HepG2 (cell line): Measurements from ENCODE around the gene MTARC1. TPM values are rescaled to one million over a fixed set of nuclear protein-coding genes. Genes with fewer than 3 reads are reported as not detected.

Experiments used
- ATF2 ChIP-seq: sonication (generic); formaldehyde crosslinking; IDR thresholded peaks from 2 replicates; pipeline ENCODE4 v1.4.0; 2020; ENCODE audit warnings: missing genetic modification reagents
- ATF3 ChIP-seq: sonication (generic); formaldehyde crosslinking; IDR thresholded peaks from 2 replicates; pipeline ENCODE4 v1.4.0; 2020; ENCODE audit warnings: missing genetic modification reagents
- CHCHD3 ChIP-seq: sonication (generic); formaldehyde crosslinking; IDR thresholded peaks from 2 replicates; pipeline ENCODE4 v1.8.0; 2022; ENCODE audit warnings: mild to moderate bottlenecking, missing genetic modification reagents, moderate library complexity
- ETV5 ChIP-seq: IDR thresholded peaks from 2 replicates; pipeline ENCODE4 v1.6.1; 2018; ENCODE audit warnings: missing biosample characterization, missing genetic modification reagents, inconsistent platforms, borderline replicate concordance
- HES4 ChIP-seq: sonication (generic); formaldehyde crosslinking; IDR thresholded peaks from 2 replicates; pipeline ENCODE4 v1.9.0; 2021; ENCODE audit warnings: mild to moderate bottlenecking, missing genetic modification reagents, borderline replicate concordance
- MAFF ChIP-seq: IDR thresholded peaks from 2 replicates; pipeline ENCODE4 v1.6.1; 2011; ENCODE audit warnings: low read depth, low read length, improper control_type of control experiment
- MAZ ChIP-seq, 2 experiments: sonication (generic) in 1 of 2; formaldehyde crosslinking in 1 of 2; IDR thresholded peaks; 2 replicates each; pipeline versions ENCODE4 v1.5.0 to v1.6.1; 2012 to 2020; ENCODE audit warnings: low read depth in 2 of 2, mild to moderate bottlenecking in 2 of 2, borderline replicate concordance in 1 of 2, improper control_type of control experiment in 1 of 2, low read length in 1 of 2, missing genetic modification reagents in 1 of 2, moderate library complexity in 1 of 2
- PATZ1 ChIP-seq: sonication (generic); formaldehyde crosslinking; IDR thresholded peaks from 2 replicates; pipeline ENCODE4 v1.4.0; 2020; ENCODE audit warnings: missing genetic modification reagents
- PHF20 ChIP-seq: sonication (generic); formaldehyde crosslinking; IDR thresholded peaks from 2 replicates; pipeline ENCODE4 v1.5.0; 2020; ENCODE audit warnings: mild to moderate bottlenecking, missing genetic modification reagents
- POLR2A ChIP-seq, 2 experiments: IDR thresholded peaks; 2 replicates each; pipeline ENCODE4 v1.6.1; 2011; ENCODE audit warnings: low read depth in 2 of 2, low read length in 2 of 2, mild to moderate bottlenecking in 1 of 2, moderate library complexity in 1 of 2; ENCODE audit not compliant: insufficient read depth in 1 of 2
- PPARG ChIP-seq: conservative IDR thresholded peaks from 2 replicates; pipeline ENCODE4 v1.6.1; 2016; ENCODE audit warnings: missing biosample characterization, missing genetic modification reagents
- PREB ChIP-seq: sonication (generic); formaldehyde crosslinking; IDR thresholded peaks from 2 replicates; pipeline ENCODE4 v1.4.0; 2020; ENCODE audit warnings: missing genetic modification reagents
- RBM22 ChIP-seq: fragments of 200-400 bp; formaldehyde crosslinking; optimal IDR thresholded peaks from 2 replicates; pipeline ENCODE3; 2017; ENCODE audit warnings: mild to moderate bottlenecking, low read length, moderate library complexity
- SIN3B ChIP-seq: fragments of 150-350 bp; IDR thresholded peaks from 2 replicates; pipeline ENCODE4 v1.6.1; 2014; ENCODE audit warnings: low read length
- SIX1 ChIP-seq: sonication (generic); formaldehyde crosslinking; IDR thresholded peaks from 2 replicates; pipeline ENCODE4 v1.4.0; 2020; ENCODE audit warnings: missing genetic modification reagents, borderline replicate concordance
- SKIL ChIP-seq: sonication (generic); formaldehyde crosslinking; IDR thresholded peaks from 2 replicates; pipeline ENCODE4 v1.8.0; 2022; ENCODE audit warnings: missing genetic modification reagents, mild to moderate bottlenecking, moderate library complexity, borderline replicate concordance
- SMAD9 ChIP-seq: sonication (generic); formaldehyde crosslinking; IDR thresholded peaks from 2 replicates; pipeline ENCODE4 v1.5.1; 2020; ENCODE audit warnings: mild to moderate bottlenecking, missing genetic modification reagents
- ZFP41 ChIP-seq: sonication (generic); formaldehyde crosslinking; IDR thresholded peaks from 2 replicates; pipeline ENCODE4 v1.4.0; 2020; ENCODE audit warnings: mild to moderate bottlenecking, missing genetic modification reagents, borderline replicate concordance
- ZNF234 ChIP-seq: sonication (generic); formaldehyde crosslinking; conservative IDR thresholded peaks from 2 replicates; pipeline ENCODE4 v1.5.1; 2020; ENCODE audit warnings: mild to moderate bottlenecking, missing genetic modification reagents
- ZNF333 ChIP-seq: sonication (generic); formaldehyde crosslinking; IDR thresholded peaks from 2 replicates; pipeline ENCODE4 v1.4.0; 2020; ENCODE audit warnings: mild to moderate bottlenecking, missing genetic modification reagents, borderline replicate concordance
- ZNF44 ChIP-seq: sonication (generic); formaldehyde crosslinking; IDR thresholded peaks from 2 replicates; pipeline ENCODE4 v1.5.1; 2020; ENCODE audit warnings: mild to moderate bottlenecking, missing genetic modification reagents
- ZNF674 ChIP-seq: sonication (generic); formaldehyde crosslinking; IDR thresholded peaks from 2 replicates; pipeline ENCODE4 v1.5.0; 2020; ENCODE audit warnings: low read depth, mild to moderate bottlenecking, missing genetic modification reagents
- polyA plus RNA-seq, 8 experiments: library from polyadenylated mRNA; depleted of rRNA in 3 of 8; stranded (reverse) in 7 of 8; unstranded in 1 of 8; fragments of >200 nt; fragmentation: Illumina TruSeq in 4 of 8; extraction: Trizol in 4 of 8; gene quantifications; 2 replicates each; pipeline versions ENCODE4 v1.2.1 to v1.2.3, GENCODE V29; 2011 to 2016; ENCODE audit warnings: low read depth in 4 of 8, missing spikeins in 1 of 8, mixed read lengths in 1 of 8; ENCODE audit not compliant: insufficient read depth in 1 of 8
- total RNA-seq, 5 experiments: library from RNA; depleted of rRNA; stranded (reverse); fragments of >200 nt; fragmentation: Illumina TruSeq; extraction: Trizol; gene quantifications; 2 replicates each; pipeline ENCODE4 v1.2.3, GENCODE V29; 2016; ENCODE audit warnings: low read depth in 1 of 5

MTARC1 gene
- total and polyA plus RNA-seq, 2 of the 13 experiments (the other 11 are each of a cell fraction or from before 2014, with no cell fraction given) = 19.4 to 106 TPM

- TF ChIP-seq PREB = no peak
- peak; percentile 45; the same call in 1 of the 2 replicates for TF ChIP-seq MAZ (IDR thresholded peaks at IDR 0.05; ENCODE audit: borderline replicate concordance, low read depth, low read length)
- TF ChIP-seq MAZ (CRISPR knock-in tag; IDR thresholded peaks at IDR 0.05; ENCODE audit: low read depth) = peak; percentile 85
- peak; percentile 11; the same call in 1 of the 2 replicates for TF ChIP-seq ETV5
- TF ChIP-seq ZNF234 (CRISPR knock-in tag) = no peak
- TF ChIP-seq PHF20 = peak; percentile 44
- 0 out of 2 replicates have a peak, but pooled peaks have one; percentile 45 for TF ChIP-seq PPARG (CRISPR knock-in tag)
- no peak for TF ChIP-seq MAFF
- peak; percentile 20 for TF ChIP-seq RBM22
- no peak for TF ChIP-seq SMAD9 (CRISPR knock-in tag)
- no peak for TF ChIP-seq SIN3B
- no peak for TF ChIP-seq ZNF333 (CRISPR knock-in tag)
- TF ChIP-seq SKIL (CRISPR knock-in tag) = peak; percentile 46; the same call in 1 of the 2 replicates
- TF ChIP-seq PATZ1 = peak; percentile 92
- TF ChIP-seq HES4 (CRISPR knock-in tag) = no peak; the same call in 1 of the 2 replicates
- TF ChIP-seq CHCHD3 (CRISPR knock-in tag) = no peak
- no peak for TF ChIP-seq ZNF44 (CRISPR knock-in tag)
- TF ChIP-seq SIX1 = 0 out of 2 replicates have a peak, but pooled peaks have one; percentile 24
- no peak; the same call in 1 of the 2 replicates for TF ChIP-seq ATF2 (CRISPR knock-in tag)
- TF ChIP-seq ATF3 (CRISPR knock-in tag) = no peak
- TF ChIP-seq ZFP41 (CRISPR knock-in tag) = no peak
- TF ChIP-seq ZNF674 (CRISPR knock-in tag) = no peak
- peak; percentile 56 to 86 for TF ChIP-seq POLR2A (IDR thresholded peaks at IDR 0.05; ENCODE audit: insufficient read depth in 1 of 2, low read depth in 2 of 2, low read length in 2 of 2)
These were observed at the start of gene MTARC1 (continued) for GRCh38 chr1:220786337-220787068.
